Small intestine (tissue), 7 donors: Measurements from ENCODE around the gene DTHD1. TPM values are rescaled to one million over a fixed set of nuclear protein-coding genes. Genes with fewer than 3 reads are reported as not detected.

Experiments
- DNase-seq, 2 donors: peaks; one replicate each; pipeline versions ENCODE4 v3.0.0 to v3.0.0-alpha.2; 2013
- FAIRE-seq: peaks from 2 replicates; lab custom pipeline; 2012; peaks lifted over from hg19 to GRCh38; lab: Jason Lieb, UNC
- H3K27ac ChIP-seq, 3 donors: one replicate each; pipeline ENCODE4 v1.5.1; 2013; ENCODE audit warnings: low read length in 2 of 3, mild to moderate bottlenecking in 2 of 3, control low read depth in 1 of 3, inconsistent platforms in 1 of 3, low read depth in 1 of 3, moderate library complexity in 1 of 3
- H3K27me3 ChIP-seq, 3 donors: one replicate each; pipeline ENCODE4 v1.6.1; 2013; ENCODE audit warnings: low read length in 3 of 3, inconsistent platforms in 1 of 3; ENCODE audit not compliant: control insufficient read depth in 3 of 3, insufficient read depth in 3 of 3
- H3K36me3 ChIP-seq, 3 donors: one replicate each; pipeline ENCODE4 v1.6.1; 2013; ENCODE audit warnings: low read length in 3 of 3, inconsistent platforms in 1 of 3, low read depth in 1 of 3, mild to moderate bottlenecking in 1 of 3, moderate library complexity in 1 of 3; ENCODE audit not compliant: control insufficient read depth in 3 of 3, insufficient read depth in 2 of 3
- H3K4me1 ChIP-seq, 3 donors: one replicate each; pipeline ENCODE4 v1.6.1; 2013; ENCODE audit warnings: low read length in 2 of 3, inconsistent platforms in 1 of 3, low read depth in 1 of 3, mild to moderate bottlenecking in 1 of 3, moderate library complexity in 1 of 3; ENCODE audit not compliant: control insufficient read depth in 3 of 3, insufficient read depth in 2 of 3
- H3K4me3 ChIP-seq, 3 donors: one replicate each; pipeline ENCODE4 v1.5.1; 2013; ENCODE audit warnings: low read length in 3 of 3, control low read depth in 1 of 3, inconsistent platforms in 1 of 3, low read depth in 1 of 3, mild to moderate bottlenecking in 1 of 3, moderate library complexity in 1 of 3
- H3K9me3 ChIP-seq, 2 donors: one replicate each; pipeline ENCODE4 v1.6.1; 2013; ENCODE audit warnings: low read depth in 1 of 2, low read length in 1 of 2; ENCODE audit not compliant: control insufficient read depth in 2 of 2, insufficient read depth in 1 of 2
- WGBS, 3 donors: extraction: QIAGEN DNeasy Blood & Tissue Kit; methylation state at CpG; one replicate each; pipeline ENCODE4 v1.1.7; 2013; 5-methylcytosine and 5-hydroxymethylcytosine counted together
- polyA plus RNA-seq, 4 donors: library from polyadenylated mRNA; stranded (reverse) in 3 of 4; unstranded in 1 of 4; fragments of 200-250 nt in 3 of 4; fragments of 120-200 nt in 1 of 4; gene quantifications; one replicate each; pipeline versions ENCODE4 v1.2.1 to v1.2.3, GENCODE V29; 2013
- donor health status: healthy with polysubstance abuse.
- donor health status: control.
- donor health status: control.
- donor health status: Bipolar disorder and iron deficiency.
- donor health status: healthy.

DTHD1 gene
- polyA plus RNA-seq, 4 donors, result 0.01 to 0.27 (median 0.04) TPM; not detected in 1

GRCh38 chr4:36392024-36392423, 110.6 kb downstream of the DTHD1 start:
- FAIRE-seq (no peak), DNase-seq (no peak)
- H3K27ac ChIP-seq, result no peak overlapping the region
- H3K9me3 ChIP-seq, result no peaks in the 10 kb centered on the region
- H3K36me3 ChIP-seq, result no peaks in the 10 kb centered on the region
- no peaks in the 10 kb centered on the region for H3K27me3 ChIP-seq
- no peaks in the 10 kb centered on the region for H3K4me1 ChIP-seq
- 45 to 71% (median 57%) methylated on average over 1 of the region's 1 CpG for WGBS, 3 donors
- no peak overlapping the region for H3K4me3 ChIP-seq

GRCh38 chr4:36392916-36393315, 111.5 kb downstream of the DTHD1 start:
- 65 to 80% (median 73%) methylated on average over 4 of the region's 4 CpGs for WGBS, 3 donors

More at GRCh38 chr4:36392916-36393315, 111.5 kb downstream of the DTHD1 start:
- Histone ChIP-seq H3K27me3 (no peaks in the 10 kb centered on the region), H3K9me3 (no peaks in the 10 kb centered on the region), H3K4me3 (no peak overlapping the region), H3K27ac (no peak overlapping the region), H3K4me1 (no peaks in the 10 kb centered on the region), H3K36me3 (no peaks in the 10 kb centered on the region)
- FAIRE-seq (no peak), DNase-seq (no peak)

Other genes with a start within 250 kb of the DTHD1 start
- 10 to 100 TPM in 3 of 4 donors, 1 to 10 TPM in 1; 3.2 to 14.1 (median 12.6) TPM for gene ARAP2, start 37.1 kb upstream of the DTHD1 start, polyA plus RNA-seq